ENCODE data around the gene MSI2.

DNA sequence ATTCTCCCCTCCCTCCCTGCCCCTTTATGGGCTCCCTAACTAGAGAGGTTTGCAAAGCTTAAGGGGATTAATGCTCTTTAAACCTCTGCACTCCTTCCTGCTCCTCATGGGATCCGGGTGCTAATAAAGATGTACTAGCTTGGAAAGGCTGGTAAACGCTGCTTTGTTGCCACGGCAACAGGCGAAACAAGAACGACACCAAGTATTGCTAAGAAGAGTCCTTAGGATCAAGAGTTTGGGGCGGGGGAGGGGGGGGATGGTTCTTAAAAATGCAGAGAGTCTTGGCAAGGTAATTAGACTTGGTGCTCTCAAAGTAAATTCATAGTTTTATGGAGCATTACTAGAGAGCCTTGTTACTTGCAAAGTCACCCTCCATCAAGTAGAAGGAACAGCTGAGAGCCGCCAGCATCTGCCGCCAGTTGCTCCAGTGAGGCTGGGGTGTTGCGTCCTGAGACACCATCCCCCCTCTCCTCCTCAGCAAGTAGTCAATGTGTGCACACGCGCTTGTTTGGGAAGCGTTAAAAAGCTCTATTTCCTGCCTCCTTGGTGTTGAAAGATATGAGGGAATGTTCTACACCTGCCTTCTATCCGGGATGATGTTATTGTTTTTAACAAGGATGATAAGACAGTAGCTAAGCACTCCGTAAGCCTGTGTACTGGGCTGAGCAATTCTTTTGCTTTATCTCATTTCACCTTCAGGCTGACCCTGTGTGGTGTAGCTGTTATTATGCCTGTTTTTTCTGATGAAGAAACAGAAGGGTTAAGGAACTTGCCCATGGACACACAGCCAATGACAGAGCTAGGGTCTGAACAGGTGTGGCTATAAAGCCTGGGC lies 297.9 kb downstream of the MSI2 start:
- TF ChIP-seq, protein P1, sequence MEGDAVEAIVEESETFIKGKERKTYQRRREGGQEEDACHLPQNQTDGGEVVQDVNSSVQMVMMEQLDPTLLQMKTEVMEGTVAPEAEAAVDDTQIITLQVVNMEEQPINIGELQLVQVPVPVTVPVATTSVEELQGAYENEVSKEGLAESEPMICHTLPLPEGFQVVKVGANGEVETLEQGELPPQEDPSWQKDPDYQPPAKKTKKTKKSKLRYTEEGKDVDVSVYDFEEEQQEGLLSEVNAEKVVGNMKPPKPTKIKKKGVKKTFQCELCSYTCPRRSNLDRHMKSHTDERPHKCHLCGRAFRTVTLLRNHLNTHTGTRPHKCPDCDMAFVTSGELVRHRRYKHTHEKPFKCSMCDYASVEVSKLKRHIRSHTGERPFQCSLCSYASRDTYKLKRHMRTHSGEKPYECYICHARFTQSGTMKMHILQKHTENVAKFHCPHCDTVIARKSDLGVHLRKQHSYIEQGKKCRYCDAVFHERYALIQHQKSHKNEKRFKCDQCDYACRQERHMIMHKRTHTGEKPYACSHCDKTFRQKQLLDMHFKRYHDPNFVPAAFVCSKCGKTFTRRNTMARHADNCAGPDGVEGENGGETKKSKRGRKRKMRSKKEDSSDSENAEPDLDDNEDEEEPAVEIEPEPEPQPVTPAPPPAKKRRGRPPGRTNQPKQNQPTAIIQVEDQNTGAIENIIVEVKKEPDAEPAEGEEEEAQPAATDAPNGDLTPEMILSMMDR (IDR thresholded peaks at IDR 0.05; ENCODE audit: insufficient read depth, low read length, poor library complexity, severe bottlenecking): no peak
- no peak for TF ChIP-seq EZH2phosphoT487 (conservative IDR thresholded peaks at IDR 0.05; ENCODE audit: low read length)

Data from SU-DHL-6 (cell line).